MM.1S (cell line): ENCODE data around the gene CRMP1.

Experiments
- DNase-seq: peaks from one replicate; pipeline ENCODE4 v3.0.0-alpha.2; 2015
- H2AFZ ChIP-seq: fragments of 300-600 bp; sonication (generic); 2 replicates; pipeline ENCODE4 v1.6.0; 2016; ENCODE audit warnings: antibody characterized with exemption, low read length
- H3F3A ChIP-seq: fragments of 300-600 bp; sonication (generic); 2 replicates; pipeline ENCODE4 v1.6.1; 2016; ENCODE audit warnings: mild to moderate bottlenecking, antibody characterized with exemption, low read length, moderate library complexity, mixed read lengths; ENCODE audit not compliant: insufficient read depth
- H3K27ac ChIP-seq: fragments of 300-600 bp; sonication (generic); 2 replicates; pipeline ENCODE4 v1.5.1; 2016; ENCODE audit warnings: mild to moderate bottlenecking, low read length
- H3K27me3 ChIP-seq: fragments of 300-600 bp; sonication (generic); replicated peaks from 2 replicates; pipeline ENCODE4 v1.6.0; 2016; ENCODE audit warnings: low read length; ENCODE audit not compliant: insufficient read depth
- H3K36me3 ChIP-seq: fragments of 300-600 bp; sonication (generic); replicated peaks from 2 replicates; pipeline ENCODE4 v1.6.1; 2016; ENCODE audit warnings: mild to moderate bottlenecking, low read length, mixed read lengths; ENCODE audit not compliant: insufficient read depth
- H3K4me1 ChIP-seq: fragments of 300-600 bp; sonication (generic); 2 replicates; pipeline ENCODE4 v1.6.1; 2016; ENCODE audit warnings: low read length, mixed read lengths
- H3K4me2 ChIP-seq: fragments of 300-600 bp; sonication (generic); 2 replicates; pipeline ENCODE4 v1.6.0; 2016; ENCODE audit warnings: low read depth, low read length
- H3K4me3 ChIP-seq: fragments of 300-600 bp; sonication (generic); 2 replicates; pipeline ENCODE4 v1.5.1; 2016; ENCODE audit warnings: low read length, mixed read lengths
- H3K79me2 ChIP-seq: fragments of 300-600 bp; sonication (generic); 2 replicates; pipeline ENCODE4 v1.6.1; 2016; ENCODE audit warnings: mixed run types, low read length, mixed read lengths
- H3K9ac ChIP-seq: fragments of 300-600 bp; sonication (generic); 2 replicates; pipeline ENCODE4 v1.6.1; 2016; ENCODE audit warnings: low read length, mixed read lengths
- H3K9me2 ChIP-seq: fragments of 300-600 bp; sonication (generic); replicated peaks from 2 replicates; pipeline ENCODE4 v1.6.1; 2016; ENCODE audit warnings: mild to moderate bottlenecking, low read length, mixed read lengths; ENCODE audit not compliant: insufficient read depth
- H3K9me3 ChIP-seq: fragments of 300-600 bp; sonication (generic); replicated peaks from 2 replicates; pipeline ENCODE4 v1.6.1; 2016; ENCODE audit warnings: mild to moderate bottlenecking, low read length, mixed read lengths; ENCODE audit not compliant: insufficient read depth
- H4K20me1 ChIP-seq: fragments of 300-600 bp; sonication (generic); 2 replicates; pipeline ENCODE4 v1.6.1; 2016; ENCODE audit warnings: mild to moderate bottlenecking, low read length, moderate library complexity, mixed read lengths; ENCODE audit not compliant: insufficient read depth
- EZH2 ChIP-seq: fragments of 300-600 bp; sonication (generic); optimal IDR thresholded peaks from 2 replicates; pipeline ENCODE3; 2017; ENCODE audit warnings: low read depth, mild to moderate bottlenecking, antibody characterized with exemption, low read length, mixed read lengths
- EZH2phosphoT487 ChIP-seq: fragments of 300-600 bp; sonication (generic); IDR thresholded peaks from 2 replicates; pipeline ENCODE4 v1.6.1; 2018; ENCODE audit warnings: antibody characterized with exemption, low read length
- TF ChIP-seq, protein P1 (sequence below): fragments of 300-600 bp; sonication (generic); IDR thresholded peaks from 2 replicates; pipeline ENCODE4 v1.5.1; 2016; ENCODE audit warnings: antibody characterized with exemption, low read length, mixed read lengths

The CRMP1 gene

DNA sequence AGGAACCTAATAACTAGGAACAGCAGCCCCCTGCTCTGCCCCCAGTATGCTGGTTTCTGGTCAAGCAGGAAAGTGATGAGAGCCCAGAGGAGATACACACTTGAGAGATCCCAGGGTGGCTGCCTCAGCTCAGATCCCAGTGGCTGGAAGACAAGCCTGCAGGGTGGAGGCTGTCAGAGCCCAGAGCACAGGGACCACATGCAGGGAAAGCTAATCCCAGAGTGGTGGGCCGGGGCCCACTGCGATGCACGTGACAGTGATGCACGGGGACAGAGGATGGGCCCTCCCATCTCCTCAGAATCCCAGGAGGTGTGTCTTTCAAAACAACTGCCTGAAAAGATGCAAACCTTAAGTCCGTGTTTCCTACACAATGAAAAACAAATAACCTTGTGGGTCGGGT lies 29.1 kb upstream of the CRMP1 start:
- H3K36me3 ChIP-seq = no peaks in the 10 kb centered on the region
- H3K4me3 ChIP-seq = no peak overlapping the region
- no peaks in the 10 kb centered on the region for H3K4me1 ChIP-seq
- no peaks in the 10 kb centered on the region for H3F3A ChIP-seq
- peaks cover 4% of the 10 kb centered on the region; the same call in 1 of the 2 replicates for H3K27me3 ChIP-seq
- TF ChIP-seq EZH2 (no peak), EZH2phosphoT487 (no peak)
- TF ChIP-seq, protein P1, sequence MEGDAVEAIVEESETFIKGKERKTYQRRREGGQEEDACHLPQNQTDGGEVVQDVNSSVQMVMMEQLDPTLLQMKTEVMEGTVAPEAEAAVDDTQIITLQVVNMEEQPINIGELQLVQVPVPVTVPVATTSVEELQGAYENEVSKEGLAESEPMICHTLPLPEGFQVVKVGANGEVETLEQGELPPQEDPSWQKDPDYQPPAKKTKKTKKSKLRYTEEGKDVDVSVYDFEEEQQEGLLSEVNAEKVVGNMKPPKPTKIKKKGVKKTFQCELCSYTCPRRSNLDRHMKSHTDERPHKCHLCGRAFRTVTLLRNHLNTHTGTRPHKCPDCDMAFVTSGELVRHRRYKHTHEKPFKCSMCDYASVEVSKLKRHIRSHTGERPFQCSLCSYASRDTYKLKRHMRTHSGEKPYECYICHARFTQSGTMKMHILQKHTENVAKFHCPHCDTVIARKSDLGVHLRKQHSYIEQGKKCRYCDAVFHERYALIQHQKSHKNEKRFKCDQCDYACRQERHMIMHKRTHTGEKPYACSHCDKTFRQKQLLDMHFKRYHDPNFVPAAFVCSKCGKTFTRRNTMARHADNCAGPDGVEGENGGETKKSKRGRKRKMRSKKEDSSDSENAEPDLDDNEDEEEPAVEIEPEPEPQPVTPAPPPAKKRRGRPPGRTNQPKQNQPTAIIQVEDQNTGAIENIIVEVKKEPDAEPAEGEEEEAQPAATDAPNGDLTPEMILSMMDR = no peak
- H3K9ac ChIP-seq = no peak overlapping the region
- H3K9me3 ChIP-seq = no peaks in the 10 kb centered on the region
- H2AFZ ChIP-seq = no peak overlapping the region
- H3K27ac ChIP-seq = no peak overlapping the region
- H4K20me1 ChIP-seq = no peaks in the 10 kb centered on the region
- no peak for DNase-seq
- H3K4me2 ChIP-seq = no peak overlapping the region
- no peaks in the 10 kb centered on the region for H3K9me2 ChIP-seq
- H3K79me2 ChIP-seq = no peaks in the 10 kb centered on the region

DNA sequence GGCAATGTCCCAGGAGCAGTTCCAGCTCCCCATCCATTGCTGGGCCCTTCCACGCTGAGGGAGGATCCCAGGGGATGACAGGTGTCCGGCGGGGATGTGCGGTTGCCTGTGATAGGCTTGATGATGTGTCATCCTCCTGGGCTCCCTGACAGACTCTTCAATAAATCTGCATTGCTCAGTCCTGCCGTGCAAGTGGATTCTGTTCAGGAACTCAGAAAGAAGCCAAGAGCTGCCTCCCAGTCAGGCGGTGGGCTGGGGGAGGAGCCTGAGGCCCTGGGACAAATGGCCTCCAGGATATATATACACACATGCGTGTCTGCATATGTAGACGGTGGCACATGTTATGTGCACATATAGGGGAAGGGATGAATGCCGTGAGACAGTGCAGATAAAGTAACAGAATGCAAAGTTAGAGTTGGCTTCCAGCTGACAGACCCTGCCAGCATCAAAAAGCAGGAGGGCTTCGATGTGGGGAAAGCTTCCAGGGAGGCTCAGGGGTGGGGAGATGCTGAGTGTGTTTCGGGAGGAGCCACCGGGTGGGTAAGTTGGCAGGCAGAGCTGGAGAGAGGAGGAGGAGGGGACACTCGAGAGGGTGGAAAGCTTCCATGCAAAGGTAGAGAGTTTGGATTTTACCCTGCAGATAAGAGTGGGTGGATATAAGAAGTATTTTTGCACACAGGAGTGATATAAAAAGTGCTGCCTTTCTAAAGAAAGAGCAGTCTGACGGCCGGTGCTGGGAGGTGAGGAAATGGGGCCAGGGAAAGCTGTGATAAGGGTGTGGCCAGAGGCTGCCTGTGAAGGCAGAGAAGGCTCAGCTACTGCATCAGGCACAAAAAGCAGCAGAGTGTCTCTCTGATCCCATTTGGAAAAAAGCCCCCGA lies 28.5 kb upstream of the CRMP1 start:
- H3K9me2 ChIP-seq = no peaks in the 10 kb centered on the region
- H4K20me1 ChIP-seq = no peaks in the 10 kb centered on the region
- no peaks in the 10 kb centered on the region for H3K36me3 ChIP-seq
- H3K27ac ChIP-seq = no peak overlapping the region
- H2AFZ ChIP-seq = no peak overlapping the region
- H3K9ac ChIP-seq = no peak overlapping the region
- no peak overlapping the region for H3K4me2 ChIP-seq
- no peaks in the 10 kb centered on the region for H3K79me2 ChIP-seq
- no peaks in the 10 kb centered on the region for H3F3A ChIP-seq
- no peak overlapping the region for H3K4me3 ChIP-seq
- no peaks in the 10 kb centered on the region; the same call in 1 of the 2 replicates for H3K27me3 ChIP-seq
- DNase-seq = no peak
- no peaks in the 10 kb centered on the region for H3K4me1 ChIP-seq
- TF ChIP-seq EZH2 = no peak
- TF ChIP-seq, protein P1 = no peak
- TF ChIP-seq EZH2phosphoT487 = no peak
- no peaks in the 10 kb centered on the region for H3K9me3 ChIP-seq

DNA sequence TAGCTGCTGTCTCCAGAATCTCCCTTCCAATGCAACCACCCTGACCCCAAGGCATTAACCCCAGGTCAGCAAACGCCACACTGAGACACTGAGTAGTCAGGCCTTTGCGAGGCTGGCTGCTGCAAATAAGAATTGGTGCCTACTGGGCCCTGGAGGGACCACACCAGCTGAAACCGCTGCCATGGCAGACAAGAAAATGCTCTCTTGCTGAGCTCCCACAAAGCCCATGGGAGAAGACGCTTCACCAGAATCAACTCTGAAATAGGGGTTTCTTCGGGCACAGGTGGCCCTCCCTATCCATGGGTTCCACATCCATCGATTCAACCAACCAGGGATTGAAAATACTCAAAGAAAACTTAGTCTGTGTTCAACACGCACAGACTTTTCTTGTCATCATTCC lies 26.7 kb upstream of the CRMP1 start:
- H3K9me3 ChIP-seq = no peaks in the 10 kb centered on the region
- no peak overlapping the region for H2AFZ ChIP-seq
- H3K4me2 ChIP-seq = no peak overlapping the region
- no peak for DNase-seq
- H3K79me2 ChIP-seq = no peaks in the 10 kb centered on the region
- no peak overlapping the region for H3K9ac ChIP-seq
- H3K36me3 ChIP-seq = no peaks in the 10 kb centered on the region
- H3K27ac ChIP-seq = no peak overlapping the region
- no peaks in the 10 kb centered on the region; the same call in 1 of the 2 replicates for H3K27me3 ChIP-seq
- no peak overlapping the region for H3K4me3 ChIP-seq
- TF ChIP-seq, protein P1 = no peak
- no peaks in the 10 kb centered on the region for H3F3A ChIP-seq
- no peaks in the 10 kb centered on the region for H4K20me1 ChIP-seq
- H3K4me1 ChIP-seq = no peaks in the 10 kb centered on the region
- no peaks in the 10 kb centered on the region for H3K9me2 ChIP-seq
